Heart left ventricle (tissue), 13 donors: ENCODE measurements around the gene RXFP1.

Experiments
- POLR2A ChIP-seq, 2 donors: fragments of 450-650 bp; IDR thresholded peaks; one replicate each; pipeline ENCODE4 v1.6.1; 2017; ENCODE audit warnings: antibody characterized with exemption in 2 of 2, mild to moderate bottlenecking in 2 of 2, moderate library complexity in 2 of 2
- TF ChIP-seq, protein P1 (sequence below), 12 donors: fragments of 200-600 bp; sonication (generic) in 4 of 12; IDR thresholded peaks; one replicate each; pipeline versions ENCODE4 v1.5.0 to v1.8.0; 2018 to 2022; ENCODE audit warnings: antibody characterized with exemption in 12 of 12, mild to moderate bottlenecking in 5 of 12
- donor health status: ischemic (EF 13 %, LVEDD 7.1; RV severe dilation, severe dysfunction).
- donor health status: DM: no; HTN: yes; CAD: no.
- donor health status: DM: no; HTN: no; CAD: no.
- donor health status: ischemic (EF 25% LVEDD 6.9; RV normal size, moderate dysfunction).
- donor health status: ischemic (EF 25% LVEDD 5.7; RV mildly dilated, moderate dysfunction).
- donor health status: ischemic (EF 35%, LVEDD 5.7; RV mildly dilated, moderate dysfunction).
- donor health status: nonischemic (EF 11% LVEDD 7.7; RV severe dilation, severe dysfunction).
- donor health status: DM: yes; HTN: yes; CAD: no.
- donor health status: PGD.
- donor health status: ischemic (EF 29% LVEDD 5.4; RV normal size, mild dysfunction).
- donor health status: nonischemic (EF 23%, LVEDD 6.1; RV moderate dilation, normal function).

DNA sequence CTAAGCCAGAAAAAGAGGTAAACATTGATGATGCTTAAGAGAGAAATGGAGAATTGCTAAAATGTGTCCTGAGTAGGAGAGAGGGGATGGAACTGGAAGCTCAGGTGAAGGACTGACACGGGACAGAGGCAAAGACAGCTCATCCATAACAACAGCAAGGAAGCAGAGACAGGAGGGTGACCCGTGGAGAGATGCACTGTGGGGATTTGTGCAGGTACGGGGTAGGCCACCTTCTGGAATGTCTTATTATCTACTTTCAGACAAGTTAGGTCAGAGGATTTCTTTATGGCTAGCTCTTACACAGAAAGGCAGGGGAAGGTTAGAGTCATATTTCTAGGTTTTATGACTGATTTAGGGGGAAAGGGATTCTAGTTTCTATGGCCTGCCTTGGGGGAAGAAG, 31.7 kb downstream of the RXFP1 start:
- TF ChIP-seq, protein P1, sequence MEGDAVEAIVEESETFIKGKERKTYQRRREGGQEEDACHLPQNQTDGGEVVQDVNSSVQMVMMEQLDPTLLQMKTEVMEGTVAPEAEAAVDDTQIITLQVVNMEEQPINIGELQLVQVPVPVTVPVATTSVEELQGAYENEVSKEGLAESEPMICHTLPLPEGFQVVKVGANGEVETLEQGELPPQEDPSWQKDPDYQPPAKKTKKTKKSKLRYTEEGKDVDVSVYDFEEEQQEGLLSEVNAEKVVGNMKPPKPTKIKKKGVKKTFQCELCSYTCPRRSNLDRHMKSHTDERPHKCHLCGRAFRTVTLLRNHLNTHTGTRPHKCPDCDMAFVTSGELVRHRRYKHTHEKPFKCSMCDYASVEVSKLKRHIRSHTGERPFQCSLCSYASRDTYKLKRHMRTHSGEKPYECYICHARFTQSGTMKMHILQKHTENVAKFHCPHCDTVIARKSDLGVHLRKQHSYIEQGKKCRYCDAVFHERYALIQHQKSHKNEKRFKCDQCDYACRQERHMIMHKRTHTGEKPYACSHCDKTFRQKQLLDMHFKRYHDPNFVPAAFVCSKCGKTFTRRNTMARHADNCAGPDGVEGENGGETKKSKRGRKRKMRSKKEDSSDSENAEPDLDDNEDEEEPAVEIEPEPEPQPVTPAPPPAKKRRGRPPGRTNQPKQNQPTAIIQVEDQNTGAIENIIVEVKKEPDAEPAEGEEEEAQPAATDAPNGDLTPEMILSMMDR (IDR thresholded peaks at IDR 0.05) = no peak
- no peak for TF ChIP-seq POLR2A (IDR thresholded peaks at IDR 0.05)
